Mesenchymal stem cell (in vitro differentiated cells and primary cell): Measurements from ENCODE around the gene NOS3.

Source experiments
- DNase-seq: peaks from one replicate; pipeline ENCODE4 v3.0.0-alpha.2; 2013
- H2AFZ ChIP-seq: one replicate; pipeline ENCODE4 v1.6.1; 2013; ENCODE audit warnings: low read depth, mild to moderate bottlenecking, control low read depth, inconsistent platforms, low read length, moderate library complexity
- H2AK5ac ChIP-seq: 2 replicates; pipeline ENCODE4 v1.6.1; 2013; ENCODE audit warnings: low read length, moderate library complexity, mild to moderate bottlenecking, inconsistent platforms; ENCODE audit not compliant: severe bottlenecking
- H2BK120ac ChIP-seq: one replicate; pipeline ENCODE4 v1.6.1; 2013; ENCODE audit warnings: low read depth, mild to moderate bottlenecking, inconsistent platforms, low read length, moderate library complexity
- H2BK12ac ChIP-seq, 2 experiments: one replicate each; pipeline ENCODE4 v1.6.1; 2013; ENCODE audit warnings: inconsistent platforms in 2 of 2, low read length in 2 of 2, mild to moderate bottlenecking in 2 of 2, moderate library complexity in 2 of 2, control low read depth in 1 of 2
- H2BK15ac ChIP-seq: one replicate; pipeline ENCODE4 v1.6.1; 2013; ENCODE audit warnings: mild to moderate bottlenecking, low read depth, inconsistent platforms; ENCODE audit not compliant: poor library complexity, severe bottlenecking
- H2BK5ac ChIP-seq: 2 replicates; pipeline ENCODE4 v1.6.1; 2013; ENCODE audit warnings: low read depth, mild to moderate bottlenecking, low read length, control low read depth, inconsistent platforms; ENCODE audit not compliant: poor library complexity, severe bottlenecking
- H3K14ac ChIP-seq, 2 experiments: one replicate each; pipeline ENCODE4 v1.6.1; 2013; ENCODE audit warnings: inconsistent platforms in 2 of 2, low read length in 2 of 2, control low read depth in 1 of 2, mild to moderate bottlenecking in 1 of 2, moderate library complexity in 1 of 2
- H3K18ac ChIP-seq, 2 experiments: one replicate each; pipeline ENCODE4 v1.6.1; 2013; ENCODE audit warnings: inconsistent platforms in 2 of 2, low read length in 2 of 2, control low read depth in 1 of 2, low read depth in 1 of 2, mild to moderate bottlenecking in 1 of 2
- H3K23ac ChIP-seq, 2 experiments: one replicate each; pipeline ENCODE4 v1.6.1; 2013; ENCODE audit warnings: inconsistent platforms in 2 of 2, low read length in 2 of 2, mild to moderate bottlenecking in 2 of 2, moderate library complexity in 2 of 2, control low read depth in 1 of 2
- H3K27ac ChIP-seq: 2 replicates; pipeline ENCODE4 v1.5.1; 2013; ENCODE audit warnings: mild to moderate bottlenecking, moderate library complexity, low read length, control low read depth, inconsistent platforms; ENCODE audit not compliant: poor library complexity, severe bottlenecking
- H3K27me3 ChIP-seq, 2 experiments: 2 replicates each; pipeline versions ENCODE4 v1.6.1 to v1.7.0; 2013; ENCODE audit warnings: low read length in 2 of 2, mild to moderate bottlenecking in 2 of 2, moderate library complexity in 2 of 2, control low read depth in 1 of 2, inconsistent platforms in 1 of 2; ENCODE audit not compliant: control insufficient read depth in 1 of 2, insufficient read depth in 1 of 2
- H3K36me3 ChIP-seq, 2 experiments: 2 replicates each; pipeline versions ENCODE4 v1.6.1 to v1.7.0; 2013; ENCODE audit warnings: low read length in 2 of 2, control low read depth in 1 of 2, inconsistent platforms in 1 of 2, low read depth in 1 of 2, mild to moderate bottlenecking in 1 of 2; ENCODE audit not compliant: insufficient read depth in 2 of 2, control insufficient read depth in 1 of 2
- H3K4ac ChIP-seq, 2 experiments: one replicate each; pipeline ENCODE4 v1.6.1; 2013; ENCODE audit warnings: inconsistent platforms in 2 of 2, low read length in 2 of 2, mild to moderate bottlenecking in 2 of 2, moderate library complexity in 2 of 2, control low read depth in 1 of 2, low read depth in 1 of 2
- H3K4me1 ChIP-seq: 2 replicates; pipeline ENCODE4 v1.6.1; 2013; ENCODE audit warnings: low read depth, low read length, control low read depth; ENCODE audit not compliant: control insufficient read depth, insufficient read depth
- H3K4me2 ChIP-seq: 2 replicates; pipeline ENCODE4 v1.6.1; 2013; ENCODE audit warnings: low read length, mild to moderate bottlenecking, inconsistent platforms; ENCODE audit not compliant: poor library complexity, severe bottlenecking
- H3K4me3 ChIP-seq, 2 experiments: 2 replicates each; pipeline versions ENCODE4 v1.5.1 to v1.7.0; 2013; ENCODE audit warnings: low read length in 2 of 2, mild to moderate bottlenecking in 2 of 2, control low read depth in 1 of 2, low read depth in 1 of 2; ENCODE audit not compliant: insufficient read depth in 1 of 2
- H3K79me1 ChIP-seq: replicated peaks from 2 replicates; pipeline ENCODE4 v1.6.1; 2013; ENCODE audit warnings: mild to moderate bottlenecking, control low read depth, low read length, inconsistent platforms; ENCODE audit not compliant: poor library complexity, severe bottlenecking
- H3K9ac ChIP-seq: 2 replicates; pipeline ENCODE4 v1.7.0; 2013; ENCODE audit warnings: mild to moderate bottlenecking, low read length, moderate library complexity
- H3K9me3 ChIP-seq: 2 replicates; pipeline ENCODE4 v1.7.0; 2013; ENCODE audit warnings: mild to moderate bottlenecking, low read length; ENCODE audit not compliant: control insufficient read depth
- H4K8ac ChIP-seq: one replicate; pipeline ENCODE4 v1.6.1; 2013; ENCODE audit warnings: inconsistent platforms, mild to moderate bottlenecking, low read length, moderate library complexity
- H4K91ac ChIP-seq: one replicate; pipeline ENCODE4 v1.6.1; 2013; ENCODE audit warnings: mild to moderate bottlenecking, low read length, inconsistent platforms
- WGBS: methylation state at CpG from one replicate; pipeline ENCODE4 v1.1.7; 2013; ENCODE audit warnings: mixed read lengths; 5-methylcytosine and 5-hydroxymethylcytosine counted together

The NOS3 gene

DNA sequence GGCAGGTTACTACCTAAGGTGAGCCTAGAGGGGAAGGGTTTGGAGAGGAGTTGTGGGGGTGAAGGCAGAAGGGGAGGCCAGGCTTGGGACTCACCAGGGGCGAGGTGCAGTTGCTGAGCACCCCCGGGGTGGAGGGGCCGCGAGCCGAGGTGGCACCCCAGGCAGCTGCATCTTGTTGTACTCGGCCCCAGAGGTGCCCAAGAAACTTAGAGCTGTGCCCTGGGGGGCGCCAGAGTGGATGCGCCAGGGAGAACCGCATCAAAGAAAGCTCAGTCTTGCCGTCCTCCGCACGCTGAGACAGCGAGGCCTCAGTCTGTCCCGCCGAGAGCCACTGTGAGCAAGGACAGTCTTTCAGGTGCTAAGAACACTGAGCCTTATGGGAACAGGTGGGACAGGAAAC is 26.1 kb downstream of the NOS3 start:
- no peak overlapping the region for H2BK12ac ChIP-seq
- H3K4me3 ChIP-seq: no peak overlapping the region
- no peaks in the 10 kb centered on the region for H3K9me3 ChIP-seq
- H3K4me1 ChIP-seq: peaks cover 14% of the 10 kb centered on the region
- H3K27ac ChIP-seq: no peak overlapping the region
- no peak overlapping the region for H3K9ac ChIP-seq
- no peaks in the 10 kb centered on the region for H3K79me1 ChIP-seq
- H3K4ac ChIP-seq: no peak overlapping the region
- H2BK120ac ChIP-seq: no peak overlapping the region
- H3K4me2 ChIP-seq: no peak overlapping the region
- H2AK5ac ChIP-seq: no peak overlapping the region
- peaks cover 59 to 70% of the 10 kb centered on the region in 2 experiments for H3K27me3 ChIP-seq
- H2BK15ac ChIP-seq: no peak overlapping the region
- no peak overlapping the region for H3K18ac ChIP-seq
- H3K23ac ChIP-seq: no peak overlapping the region
- no peak overlapping the region for H2BK5ac ChIP-seq
- H2AFZ ChIP-seq: no peak overlapping the region
- no peak overlapping the region for H3K14ac ChIP-seq
- 89% methylated on average over 15 of the region's 15 CpGs for WGBS
- no peak for DNase-seq
- no peak overlapping the region for H4K8ac ChIP-seq
- no peak overlapping the region for H4K91ac ChIP-seq
- no peaks in the 10 kb centered on the region for H3K36me3 ChIP-seq

DNA sequence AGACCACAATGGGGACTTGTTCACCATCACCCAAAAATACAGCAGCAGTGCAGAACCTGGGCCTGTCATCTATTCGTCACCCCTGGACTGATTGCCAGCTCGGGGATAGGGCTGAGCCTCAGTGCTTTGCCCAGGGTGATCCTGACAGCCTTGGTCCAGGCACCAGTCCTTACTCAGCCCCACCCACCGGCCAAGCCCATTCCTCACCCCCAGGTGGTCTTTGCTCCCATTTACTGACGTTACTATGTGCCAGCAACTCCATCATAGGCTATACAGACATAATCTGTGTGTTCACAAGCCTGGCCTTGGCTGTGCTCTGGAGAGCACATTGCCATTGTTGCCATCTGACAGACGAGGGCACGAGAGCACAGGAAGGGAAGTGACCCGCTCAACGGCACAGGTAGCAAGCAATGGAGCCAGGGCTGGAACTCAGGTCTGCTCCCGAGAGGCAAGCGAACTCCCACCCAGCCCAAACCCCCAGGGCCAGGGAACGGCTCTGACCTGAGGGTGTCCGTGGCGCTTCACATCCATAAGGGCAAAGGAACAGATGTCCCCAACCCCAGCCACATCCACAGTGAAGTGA is 26.6 kb downstream of the NOS3 start:
- Histone ChIP-seq H3K4me2 (no peak overlapping the region), H3K4ac (no peak overlapping the region), H3K9me3 (no peaks in the 10 kb centered on the region), H3K27ac (no peak overlapping the region), H3K18ac (peak overlapping the region in 1 of 2 experiments; percentile 38), H3K36me3 (no peaks in the 10 kb centered on the region), H2BK15ac (no peak overlapping the region), H3K14ac (no peak overlapping the region), H4K8ac (no peak overlapping the region), H2BK12ac (no peak overlapping the region), H3K9ac (no peak overlapping the region), H3K4me3 (peak overlapping the region in 1 of 2 experiments; percentile 66), H3K27me3 (peaks cover 55 to 65% of the 10 kb centered on the region in 2 experiments), H2BK120ac (no peak overlapping the region), H3K79me1 (no peaks in the 10 kb centered on the region), H2AFZ (no peak overlapping the region), H3K4me1 (peaks cover 14% of the 10 kb centered on the region), H2BK5ac (no peak overlapping the region), H2AK5ac (no peak overlapping the region), H3K23ac (no peak overlapping the region), H4K91ac (no peak overlapping the region)
- DNase-seq: no peak
- 77% methylated on average over 13 of the region's 13 CpGs for WGBS

DNA sequence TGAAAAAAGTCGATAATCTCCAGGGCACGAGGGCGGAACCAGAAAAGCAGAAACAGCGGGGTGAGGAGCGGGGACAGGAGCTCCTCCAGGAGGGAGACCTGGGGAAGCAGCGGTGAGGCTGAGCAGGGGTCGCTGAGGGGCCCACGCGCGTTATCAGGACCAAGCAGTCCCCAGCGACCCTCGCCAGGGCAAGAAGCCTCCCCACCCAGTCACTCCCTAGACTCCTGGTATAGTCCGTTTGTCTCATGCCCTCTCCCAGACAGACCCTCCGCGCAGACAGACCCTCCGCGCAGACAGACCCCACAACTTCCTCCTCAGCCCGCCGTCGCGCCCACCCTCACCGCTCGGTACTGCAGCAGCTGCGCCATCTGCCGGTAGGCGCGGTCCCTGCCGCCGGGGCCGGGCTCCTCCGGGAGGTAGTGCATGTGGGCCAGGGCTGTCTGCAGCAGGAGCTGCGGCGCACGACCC is 27.2 kb downstream of the NOS3 start:
- Histone ChIP-seq H3K27me3 (peaks cover 50 to 63% of the 10 kb centered on the region in 2 experiments), H2BK15ac (no peak overlapping the region), H3K4ac (no peak overlapping the region), H2AFZ (no peak overlapping the region), H3K18ac (peak overlapping the region; percentile 38 to 72), H2AK5ac (no peak overlapping the region), H3K9ac (no peak overlapping the region), H3K27ac (no peak overlapping the region), H2BK120ac (peak overlapping the region; percentile 3), H3K79me1 (no peaks in the 10 kb centered on the region), H2BK5ac (no peak overlapping the region), H3K14ac (no peak overlapping the region), H3K9me3 (no peaks in the 10 kb centered on the region), H2BK12ac (no peak overlapping the region), H3K36me3 (no peaks in the 10 kb centered on the region), H4K8ac (no peak overlapping the region), H3K4me3 (peak overlapping the region; percentile 26 to 66), H3K4me2 (no peak overlapping the region), H4K91ac (peak overlapping the region; percentile 70), H3K23ac (no peak overlapping the region), H3K4me1 (peaks cover 14% of the 10 kb centered on the region)
- DNase-seq: peak; percentile 51
- WGBS: 8% methylated on average over 32 of the region's 34 CpGs

DNA sequence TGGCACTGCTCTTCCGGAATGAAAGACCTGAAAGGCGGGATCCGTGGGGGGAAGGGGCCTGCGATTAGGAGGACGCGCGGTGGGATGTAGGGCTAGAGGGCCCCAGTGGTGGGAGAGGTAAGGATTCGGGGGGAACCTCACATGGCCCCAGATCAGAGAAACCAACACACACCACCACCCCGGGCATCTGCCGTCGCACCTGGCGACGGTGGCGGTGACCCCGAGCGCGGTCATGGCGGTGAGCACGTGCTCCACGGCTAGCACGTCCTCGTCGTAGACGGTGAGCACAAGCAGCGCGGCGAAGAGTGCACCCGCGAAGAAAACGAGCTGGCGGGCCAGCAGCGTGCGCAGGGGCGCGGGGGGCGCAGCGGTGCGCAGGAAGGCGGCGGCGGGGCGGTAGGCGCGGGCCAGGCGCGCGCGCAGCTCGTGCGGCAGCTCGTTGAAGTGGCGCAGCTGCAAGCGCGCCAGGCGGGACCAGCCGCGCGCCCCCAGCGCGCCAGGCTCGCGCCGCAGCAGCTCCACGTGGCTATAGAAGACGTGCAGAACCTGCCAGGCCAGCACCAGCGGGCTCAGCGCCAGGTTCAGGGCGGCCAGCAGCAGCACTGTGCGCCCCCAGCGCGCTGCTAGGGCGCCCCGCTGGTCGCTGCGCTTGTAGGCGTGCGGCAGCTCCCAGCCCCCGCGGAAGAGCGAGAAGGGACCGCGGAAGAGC is 27.8 kb downstream of the NOS3 start:
- Histone ChIP-seq H3K79me1 (no peaks in the 10 kb centered on the region), H3K4me2 (peak overlapping the region; percentile 19), H3K9ac (no peak overlapping the region)

More for the DNA sequence above, 27.8 kb downstream of the NOS3 start:
- peak overlapping the region in 1 of 2 experiments; percentile 66 for H3K4me3 ChIP-seq
- H2BK120ac ChIP-seq: no peak overlapping the region
- H3K4ac ChIP-seq: peak overlapping the region; percentile 0 to 63
- H2AK5ac ChIP-seq: no peak overlapping the region
- H4K91ac ChIP-seq: peak overlapping the region; percentile 85
- peak overlapping the region in 1 of 2 experiments; percentile 93 for H3K14ac ChIP-seq
- no peak overlapping the region for H2BK15ac ChIP-seq
- H2BK5ac ChIP-seq: no peak overlapping the region
- DNase-seq: peak; percentile 23
- H3K9me3 ChIP-seq: no peaks in the 10 kb centered on the region
- H3K4me1 ChIP-seq: peaks cover 14% of the 10 kb centered on the region
- H4K8ac ChIP-seq: peak overlapping the region; percentile 84
- no peak overlapping the region for H3K27ac ChIP-seq
- H2AFZ ChIP-seq: no peak overlapping the region
- peak overlapping the region in 1 of 2 experiments; percentile 91 for H2BK12ac ChIP-seq
- WGBS: 11% methylated on average over 66 of the region's 82 CpGs
- peaks cover 55 to 64% of the 10 kb centered on the region in 2 experiments for H3K27me3 ChIP-seq
- no peaks in the 10 kb centered on the region for H3K36me3 ChIP-seq
- no peak overlapping the region for H3K23ac ChIP-seq
- peak overlapping the region; percentile 72 to 81 for H3K18ac ChIP-seq
